Measurements from ENCODE around the gene VTCN1.

Gene VTCN1

GRCh38 chr1:117177376-117177775 lies 33.4 kb downstream of the VTCN1 start:
- H3K9me3 Mint-ChIP-seq: no peaks in the 10 kb centered on the region
- no peak overlapping the region for H3K27ac Mint-ChIP-seq
- no peaks in the 10 kb centered on the region for H3K36me3 Mint-ChIP-seq (ENCODE audit: low read depth)
- H3K4me1 Mint-ChIP-seq: peaks cover 39% of the 10 kb centered on the region
- no peak for DNase-seq
- no peak overlapping the region for H3K4me3 Mint-ChIP-seq
- no peak for TF ChIP-seq CTCF (IDR thresholded peaks at IDR 0.05)
- H3K27me3 Mint-ChIP-seq (ENCODE audit: low read depth, poor library complexity): peaks cover 6% of the 10 kb centered on the region

- Mint-ChIP-seq H3K27me3 (ENCODE audit: low read depth, poor library complexity) (peaks cover 6% of the 10 kb centered on the region), H3K4me3 (no peak overlapping the region), H3K9me3 (no peaks in the 10 kb centered on the region), H3K36me3 (ENCODE audit: low read depth) (no peaks in the 10 kb centered on the region), H3K27ac (no peak overlapping the region), H3K4me1 (peaks cover 31% of the 10 kb centered on the region)
- no peak for TF ChIP-seq CTCF (IDR thresholded peaks at IDR 0.05)
- DNase-seq: no peak
Observed at GRCh38 chr1:117176579-117176978, 34.1 kb downstream of the VTCN1 start.

GRCh38 chr1:117174851-117175250 lies 35.9 kb downstream of the VTCN1 start:
- TF ChIP-seq CTCF (IDR thresholded peaks at IDR 0.05): no peak
- H3K4me3 Mint-ChIP-seq: no peak overlapping the region
- no peak overlapping the region for H3K27ac Mint-ChIP-seq
- H3K27me3 Mint-ChIP-seq (ENCODE audit: low read depth, poor library complexity): peaks cover 6% of the 10 kb centered on the region
- no peaks in the 10 kb centered on the region for H3K36me3 Mint-ChIP-seq (ENCODE audit: low read depth)
- H3K4me1 Mint-ChIP-seq: peaks cover 14% of the 10 kb centered on the region
- DNase-seq: no peak
- no peaks in the 10 kb centered on the region for H3K9me3 Mint-ChIP-seq

GRCh38 chr1:117173691-117174090 lies 37.0 kb downstream of the VTCN1 start:
- H3K27me3 Mint-ChIP-seq (ENCODE audit: low read depth, poor library complexity): peaks cover 6% of the 10 kb centered on the region
- no peak overlapping the region for H3K27ac Mint-ChIP-seq
- TF ChIP-seq CTCF (IDR thresholded peaks at IDR 0.05): no peak
- H3K9me3 Mint-ChIP-seq: no peaks in the 10 kb centered on the region
- no peak for DNase-seq
- no peaks in the 10 kb centered on the region for H3K36me3 Mint-ChIP-seq (ENCODE audit: low read depth)
- no peak overlapping the region for H3K4me3 Mint-ChIP-seq
- peaks cover 3% of the 10 kb centered on the region for H3K4me1 Mint-ChIP-seq

- no peaks in the 10 kb centered on the region for H3K9me3 Mint-ChIP-seq
- H3K27ac Mint-ChIP-seq: peak overlapping the region; percentile 20
- no peak for TF ChIP-seq CTCF (IDR thresholded peaks at IDR 0.05)
- no peaks in the 10 kb centered on the region for H3K36me3 Mint-ChIP-seq (ENCODE audit: low read depth)
- peaks cover under 1% of the 10 kb centered on the region for H3K4me1 Mint-ChIP-seq
- H3K4me3 Mint-ChIP-seq: no peak overlapping the region
- DNase-seq: no peak
- peaks cover 6% of the 10 kb centered on the region for H3K27me3 Mint-ChIP-seq (ENCODE audit: low read depth, poor library complexity)
Observed at GRCh38 chr1:117173006-117173405, 37.7 kb downstream of the VTCN1 start.

- no peaks in the 10 kb centered on the region for H3K36me3 Mint-ChIP-seq (ENCODE audit: low read depth)
- no peak overlapping the region for H3K4me3 Mint-ChIP-seq
- TF ChIP-seq CTCF (IDR thresholded peaks at IDR 0.05): no peak
- H3K4me1 Mint-ChIP-seq: peaks cover 4% of the 10 kb centered on the region
- no peak overlapping the region for H3K27ac Mint-ChIP-seq
- H3K9me3 Mint-ChIP-seq: no peaks in the 10 kb centered on the region
- DNase-seq: no peak
- peaks cover 4% of the 10 kb centered on the region for H3K27me3 Mint-ChIP-seq (ENCODE audit: low read depth, poor library complexity)
Observed at GRCh38 chr1:117171900-117172511, 38.7 kb downstream of the VTCN1 start.
